ENCODE measurements around the gene IFT27.

Gene IFT27

DNA sequence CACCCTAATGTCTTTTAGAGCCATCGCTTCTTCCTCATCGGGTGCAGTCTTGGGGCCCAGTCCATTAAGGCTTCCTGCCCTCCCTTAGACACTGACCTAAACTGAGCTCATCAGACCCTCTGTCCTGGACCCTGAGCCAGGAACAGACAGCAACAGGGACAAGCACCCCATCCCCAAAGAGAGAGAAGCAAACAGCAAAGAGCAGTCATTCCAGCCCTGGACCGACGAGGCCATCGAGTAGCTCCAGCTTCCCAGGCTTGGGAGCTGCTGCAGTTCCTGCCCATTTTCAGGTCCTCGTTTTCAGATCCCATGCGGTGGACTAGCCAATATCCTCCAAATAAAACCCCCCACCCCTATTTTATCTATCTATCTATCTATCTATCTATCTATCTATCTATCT, 46.6 kb downstream of the IFT27 start:
- Histone ChIP-seq H3K4me3 (replicated peaks; ENCODE audit: insufficient read depth, low read length) (no peak overlapping the region), H3K27me3 (ENCODE audit: insufficient read depth, poor library complexity, severe bottlenecking) (peaks cover 4% of the 10 kb centered on the region), H3K27ac (replicated peaks) (no peak overlapping the region)
- DNase-seq (ENCODE audit: low read depth in 1 of 2, low spot score in 1 of 2): no peak
- no peak for TF ChIP-seq REST (IDR thresholded peaks at IDR 0.05; ENCODE audit: insufficient replicate concordance, low read depth)
- TF ChIP-seq POLR2AphosphoS5 (IDR thresholded peaks at IDR 0.05; ENCODE audit: low read depth): no peak
- TF ChIP-seq SPI1 (IDR thresholded peaks at IDR 0.05; ENCODE audit: borderline replicate concordance, low read depth): no peak
- TF ChIP-seq GABPA (IDR thresholded peaks at IDR 0.05; ENCODE audit: low read depth): no peak
- TF ChIP-seq CTCF (IDR thresholded peaks at IDR 0.05; ENCODE audit: insufficient read depth, low read length): no peak

DNA sequence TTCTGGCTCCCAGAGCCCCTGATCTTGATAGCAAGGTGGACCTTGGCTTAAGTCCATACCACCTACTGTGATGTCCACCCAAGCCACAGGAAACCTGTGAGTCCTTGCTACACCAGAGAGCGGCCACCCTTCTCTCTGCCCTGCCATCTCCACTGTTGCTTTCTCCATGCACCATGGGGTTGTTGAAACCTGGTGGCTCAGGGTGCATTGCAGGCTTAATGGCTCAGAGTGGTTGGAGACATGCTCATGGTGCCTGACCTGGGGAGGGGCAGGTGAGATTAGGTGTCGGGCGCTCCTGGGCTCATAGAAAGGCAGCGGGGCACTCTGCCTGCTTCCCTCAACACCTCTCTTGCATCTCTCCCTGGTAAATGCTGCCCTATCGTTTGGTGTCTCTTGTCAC, 47.4 kb downstream of the IFT27 start:
- DNase-seq (ENCODE audit: low read depth in 1 of 2, low spot score in 1 of 2): no peak
- Histone ChIP-seq H3K27me3 (ENCODE audit: insufficient read depth, poor library complexity, severe bottlenecking) (peaks cover 3% of the 10 kb centered on the region), H3K4me3 (replicated peaks; ENCODE audit: insufficient read depth, low read length) (no peak overlapping the region), H3K27ac (replicated peaks) (no peak overlapping the region)
- TF ChIP-seq GABPA (IDR thresholded peaks at IDR 0.05; ENCODE audit: low read depth): no peak
- TF ChIP-seq CTCF (IDR thresholded peaks at IDR 0.05; ENCODE audit: insufficient read depth, low read length): no peak
- TF ChIP-seq SPI1 (IDR thresholded peaks at IDR 0.05; ENCODE audit: borderline replicate concordance, low read depth): no peak
- no peak for TF ChIP-seq POLR2AphosphoS5 (IDR thresholded peaks at IDR 0.05; ENCODE audit: low read depth)
- no peak for TF ChIP-seq REST (IDR thresholded peaks at IDR 0.05; ENCODE audit: insufficient replicate concordance, low read depth)

DNA sequence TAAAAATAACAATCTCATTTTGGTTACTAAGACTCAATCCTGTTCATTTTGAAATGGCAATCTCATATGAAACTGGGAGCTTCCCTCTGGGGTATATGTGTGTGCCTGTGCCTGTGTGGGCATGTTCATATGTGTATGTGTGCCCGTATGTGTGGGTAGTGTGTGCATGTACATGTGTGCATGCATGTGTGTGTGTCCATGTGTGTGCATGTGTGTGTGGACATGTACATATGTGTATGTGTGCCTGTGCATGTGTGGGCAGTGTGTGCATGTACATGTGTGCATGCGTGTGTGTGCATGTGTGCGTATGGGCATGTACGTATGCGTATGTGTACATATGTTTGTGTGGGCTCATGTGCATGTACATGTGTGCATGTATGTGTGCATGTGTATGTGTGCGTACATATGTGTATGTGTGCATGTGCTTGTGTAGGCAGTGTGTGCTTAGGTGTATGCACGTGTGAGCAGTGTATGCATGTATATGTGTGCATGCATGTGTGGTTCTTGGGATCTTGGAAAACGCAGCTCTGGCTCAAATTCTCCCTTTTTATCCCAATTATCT, 47.9 kb downstream of the IFT27 start:
- Histone ChIP-seq H3K27me3 (ENCODE audit: insufficient read depth, poor library complexity, severe bottlenecking) (no peaks in the 10 kb centered on the region), H3K27ac (replicated peaks) (no peak overlapping the region), H3K4me3 (replicated peaks; ENCODE audit: insufficient read depth, low read length) (no peak overlapping the region)
- TF ChIP-seq POLR2AphosphoS5 (IDR thresholded peaks at IDR 0.05; ENCODE audit: low read depth): no peak
- TF ChIP-seq SPI1 (IDR thresholded peaks at IDR 0.05; ENCODE audit: borderline replicate concordance, low read depth): no peak
- TF ChIP-seq CTCF (IDR thresholded peaks at IDR 0.05; ENCODE audit: insufficient read depth, low read length): no peak
- TF ChIP-seq REST (IDR thresholded peaks at IDR 0.05; ENCODE audit: insufficient replicate concordance, low read depth): no peak
- no peak for TF ChIP-seq GABPA (IDR thresholded peaks at IDR 0.05; ENCODE audit: low read depth)
- no peak for DNase-seq (ENCODE audit: low read depth in 1 of 2, low spot score in 1 of 2)

Data from HL-60 (cell line).